HEK293 (cell line): Measurements from ENCODE around the gene CSNK2A2.

Experiments used
- BCL6B ChIP-seq: fragments of 450-650 bp; formaldehyde crosslinking; IDR thresholded peaks from 2 replicates; pipeline ENCODE4 v1.5.1; 2017; ENCODE audit warnings: missing biosample characterization, missing genetic modification characterization
- FEZF1 ChIP-seq: fragments of 450-650 bp; formaldehyde crosslinking; IDR thresholded peaks from 2 replicates; pipeline ENCODE4 v1.5.1; 2016; ENCODE audit warnings: missing biosample characterization, missing genetic modification characterization
- GFI1B ChIP-seq: fragments of 450-650 bp; formaldehyde crosslinking; IDR thresholded peaks from 2 replicates; pipeline ENCODE4 v1.5.1; 2016; ENCODE audit warnings: missing biosample characterization, missing genetic modification characterization
- INSM2 ChIP-seq: fragments of 450-650 bp; formaldehyde crosslinking; IDR thresholded peaks from 2 replicates; pipeline ENCODE4 v1.5.1; 2016; ENCODE audit warnings: missing biosample characterization, missing genetic modification characterization
- KLF10 ChIP-seq: fragments of 450-650 bp; IDR thresholded peaks from 2 replicates; pipeline ENCODE4 v1.5.1; 2018; ENCODE audit warnings: missing biosample characterization, mild to moderate bottlenecking, missing genetic modification characterization
- RBAK ChIP-seq: fragments of 450-650 bp; formaldehyde crosslinking; IDR thresholded peaks from 2 replicates; pipeline ENCODE4 v1.5.1; 2016; ENCODE audit warnings: missing biosample characterization, missing genetic modification characterization
- SALL2 ChIP-seq: fragments of 450-650 bp; formaldehyde crosslinking; IDR thresholded peaks from 2 replicates; pipeline ENCODE4 v1.5.0; 2017; ENCODE audit warnings: missing biosample characterization, mild to moderate bottlenecking, missing genetic modification characterization, borderline replicate concordance
- TCF7L2 ChIP-seq: IDR thresholded peaks from 2 replicates; pipeline ENCODE4 v1.6.1; 2011; ENCODE audit warnings: low read depth, mild to moderate bottlenecking, inconsistent platforms, low read length, moderate library complexity, borderline replicate concordance
- ZBTB20 ChIP-seq: fragments of 450-650 bp; formaldehyde crosslinking; IDR thresholded peaks from 2 replicates; pipeline ENCODE4 v1.5.1; 2016; ENCODE audit warnings: missing biosample characterization, missing genetic modification characterization
- ZBTB48 ChIP-seq: fragments of 450-650 bp; formaldehyde crosslinking; IDR thresholded peaks from 2 replicates; pipeline ENCODE4 v1.5.1; 2016; ENCODE audit warnings: missing biosample characterization, missing genetic modification characterization
- ZFP3 ChIP-seq: fragments of 450-650 bp; formaldehyde crosslinking; IDR thresholded peaks from 2 replicates; pipeline ENCODE4 v1.5.1; 2016; ENCODE audit warnings: low read depth, missing biosample characterization, missing genetic modification characterization
- ZFP37 ChIP-seq: fragments of 450-650 bp; formaldehyde crosslinking; IDR thresholded peaks from 2 replicates; pipeline ENCODE4 v1.5.1; 2016; ENCODE audit warnings: missing biosample characterization, missing genetic modification characterization
- ZIC2 ChIP-seq: fragments of 450-650 bp; formaldehyde crosslinking; IDR thresholded peaks from 2 replicates; pipeline ENCODE4 v1.5.1; 2016; ENCODE audit warnings: missing biosample characterization, missing genetic modification characterization
- ZNF2 ChIP-seq: fragments of 450-650 bp; formaldehyde crosslinking; IDR thresholded peaks from 2 replicates; pipeline ENCODE4 v1.5.1; 2016; ENCODE audit warnings: missing biosample characterization, missing genetic modification characterization
- ZNF350 ChIP-seq: fragments of 450-650 bp; formaldehyde crosslinking; IDR thresholded peaks from 2 replicates; pipeline ENCODE4 v1.5.0; 2017; ENCODE audit warnings: missing biosample characterization, mild to moderate bottlenecking, missing genetic modification characterization
- ZNF366 ChIP-seq: fragments of 450-650 bp; formaldehyde crosslinking; conservative IDR thresholded peaks from 2 replicates; pipeline ENCODE4 v1.5.1; 2016; ENCODE audit warnings: missing biosample characterization, missing genetic modification characterization
- ZNF555 ChIP-seq: fragments of 450-650 bp; formaldehyde crosslinking; conservative IDR thresholded peaks from 2 replicates; pipeline ENCODE4 v1.5.1; 2017; ENCODE audit warnings: missing biosample characterization, mild to moderate bottlenecking, missing genetic modification characterization, inconsistent platforms
- ZNF558 ChIP-seq: fragments of 450-650 bp; formaldehyde crosslinking; IDR thresholded peaks from 2 replicates; pipeline ENCODE4 v1.5.1; 2016; ENCODE audit warnings: missing biosample characterization, missing genetic modification characterization
- ZNF560 ChIP-seq: fragments of 450-650 bp; formaldehyde crosslinking; IDR thresholded peaks from 2 replicates; pipeline ENCODE4 v1.5.1; 2017; ENCODE audit warnings: missing biosample characterization, missing genetic modification characterization, borderline replicate concordance
- ZNF585B ChIP-seq: fragments of 450-650 bp; formaldehyde crosslinking; IDR thresholded peaks from 2 replicates; pipeline ENCODE4 v1.5.1; 2016; ENCODE audit warnings: missing biosample characterization, missing genetic modification characterization
- ZNF670 ChIP-seq: fragments of 450-650 bp; formaldehyde crosslinking; IDR thresholded peaks from 2 replicates; pipeline ENCODE4 v1.5.1; 2016; ENCODE audit warnings: missing biosample characterization, missing genetic modification characterization, low read depth
- ZNF701 ChIP-seq: fragments of 450-650 bp; formaldehyde crosslinking; IDR thresholded peaks from 2 replicates; pipeline ENCODE4 v1.5.1; 2016; ENCODE audit warnings: missing biosample characterization, missing genetic modification characterization
- ZNF777 ChIP-seq: fragments of 450-650 bp; formaldehyde crosslinking; IDR thresholded peaks from 2 replicates; pipeline ENCODE4 v1.5.1; 2017; ENCODE audit warnings: missing biosample characterization, missing genetic modification characterization, borderline replicate concordance
- ZSCAN5A ChIP-seq: fragments of 450-650 bp; formaldehyde crosslinking; IDR thresholded peaks from 2 replicates; pipeline ENCODE4 v1.5.1; 2016; ENCODE audit warnings: missing biosample characterization, missing genetic modification characterization
- ZXDB ChIP-seq: fragments of 450-650 bp; formaldehyde crosslinking; IDR thresholded peaks from 2 replicates; pipeline ENCODE4 v1.5.1; 2016; ENCODE audit warnings: missing biosample characterization, missing genetic modification characterization
- TF ChIP-seq, protein P1 (sequence below): fragments of 450-650 bp; formaldehyde crosslinking; IDR thresholded peaks from 2 replicates; pipeline ENCODE4 v1.5.1; 2016; ENCODE audit warnings: missing biosample characterization, missing genetic modification characterization
- TF ChIP-seq, protein P2 (sequence below): fragments of 450-650 bp; formaldehyde crosslinking; IDR thresholded peaks from 2 replicates; pipeline ENCODE4 v1.5.1; 2016; ENCODE audit warnings: missing biosample characterization, missing genetic modification characterization, low read depth
- TF ChIP-seq, protein P3 (sequence below): fragments of 450-650 bp; formaldehyde crosslinking; IDR thresholded peaks from 2 replicates; pipeline ENCODE4 v1.5.1; 2016; ENCODE audit warnings: missing biosample characterization, missing genetic modification characterization, borderline replicate concordance

Gene CSNK2A2

GRCh38 chr16:58129097-58129936 lies 68.6 kb downstream of the CSNK2A2 start, which contains the start of gene CFAP20 (continued):
- TF ChIP-seq, protein P1, sequence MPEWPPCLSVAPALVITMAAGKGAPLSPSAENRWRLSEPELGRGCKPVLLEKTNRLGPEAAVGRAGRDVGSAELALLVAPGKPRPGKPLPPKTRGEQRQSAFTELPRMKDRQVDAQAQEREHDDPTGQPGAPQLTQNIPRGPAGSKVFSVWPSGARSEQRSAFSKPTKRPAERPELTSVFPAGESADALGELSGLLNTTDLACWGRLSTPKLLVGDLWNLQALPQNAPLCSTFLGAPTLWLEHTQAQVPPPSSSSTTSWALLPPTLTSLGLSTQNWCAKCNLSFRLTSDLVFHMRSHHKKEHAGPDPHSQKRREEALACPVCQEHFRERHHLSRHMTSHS: no peak
- TF ChIP-seq ZNF701 (tag by site-specific recombination): no peak
- TF ChIP-seq ZNF350 (tag by site-specific recombination): peak; percentile 92
- TF ChIP-seq ZNF777 (tag by site-specific recombination): peak; percentile 77; the same call in 1 of the 2 replicates
- TF ChIP-seq, protein P2, sequence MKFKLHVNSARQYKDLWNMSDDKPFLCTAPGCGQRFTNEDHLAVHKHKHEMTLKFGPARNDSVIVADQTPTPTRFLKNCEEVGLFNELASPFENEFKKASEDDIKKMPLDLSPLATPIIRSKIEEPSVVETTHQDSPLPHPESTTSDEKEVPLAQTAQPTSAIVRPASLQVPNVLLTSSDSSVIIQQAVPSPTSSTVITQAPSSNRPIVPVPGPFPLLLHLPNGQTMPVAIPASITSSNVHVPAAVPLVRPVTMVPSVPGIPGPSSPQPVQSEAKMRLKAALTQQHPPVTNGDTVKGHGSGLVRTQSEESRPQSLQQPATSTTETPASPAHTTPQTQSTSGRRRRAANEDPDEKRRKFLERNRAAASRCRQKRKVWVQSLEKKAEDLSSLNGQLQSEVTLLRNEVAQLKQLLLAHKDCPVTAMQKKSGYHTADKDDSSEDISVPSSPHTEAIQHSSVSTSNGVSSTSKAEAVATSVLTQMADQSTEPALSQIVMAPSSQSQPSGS: peak; percentile 90
- TF ChIP-seq ZNF2: peak; percentile 87; the same call in 1 of the 2 replicates
- no peak for TF ChIP-seq SALL2 (tag by site-specific recombination)
- no peak for TF ChIP-seq ZNF555
- peak; percentile 72 for TF ChIP-seq ZNF366
- peak; percentile 72; the same call in 1 of the 2 replicates for TF ChIP-seq ZBTB20 (tag by site-specific recombination)
- peak; percentile 99 for TF ChIP-seq ZXDB (tag by site-specific recombination)
- peak; percentile 92 for TF ChIP-seq FEZF1 (tag by site-specific recombination)
- no peak for TF ChIP-seq RBAK (tag by site-specific recombination)
- TF ChIP-seq, protein P3, sequence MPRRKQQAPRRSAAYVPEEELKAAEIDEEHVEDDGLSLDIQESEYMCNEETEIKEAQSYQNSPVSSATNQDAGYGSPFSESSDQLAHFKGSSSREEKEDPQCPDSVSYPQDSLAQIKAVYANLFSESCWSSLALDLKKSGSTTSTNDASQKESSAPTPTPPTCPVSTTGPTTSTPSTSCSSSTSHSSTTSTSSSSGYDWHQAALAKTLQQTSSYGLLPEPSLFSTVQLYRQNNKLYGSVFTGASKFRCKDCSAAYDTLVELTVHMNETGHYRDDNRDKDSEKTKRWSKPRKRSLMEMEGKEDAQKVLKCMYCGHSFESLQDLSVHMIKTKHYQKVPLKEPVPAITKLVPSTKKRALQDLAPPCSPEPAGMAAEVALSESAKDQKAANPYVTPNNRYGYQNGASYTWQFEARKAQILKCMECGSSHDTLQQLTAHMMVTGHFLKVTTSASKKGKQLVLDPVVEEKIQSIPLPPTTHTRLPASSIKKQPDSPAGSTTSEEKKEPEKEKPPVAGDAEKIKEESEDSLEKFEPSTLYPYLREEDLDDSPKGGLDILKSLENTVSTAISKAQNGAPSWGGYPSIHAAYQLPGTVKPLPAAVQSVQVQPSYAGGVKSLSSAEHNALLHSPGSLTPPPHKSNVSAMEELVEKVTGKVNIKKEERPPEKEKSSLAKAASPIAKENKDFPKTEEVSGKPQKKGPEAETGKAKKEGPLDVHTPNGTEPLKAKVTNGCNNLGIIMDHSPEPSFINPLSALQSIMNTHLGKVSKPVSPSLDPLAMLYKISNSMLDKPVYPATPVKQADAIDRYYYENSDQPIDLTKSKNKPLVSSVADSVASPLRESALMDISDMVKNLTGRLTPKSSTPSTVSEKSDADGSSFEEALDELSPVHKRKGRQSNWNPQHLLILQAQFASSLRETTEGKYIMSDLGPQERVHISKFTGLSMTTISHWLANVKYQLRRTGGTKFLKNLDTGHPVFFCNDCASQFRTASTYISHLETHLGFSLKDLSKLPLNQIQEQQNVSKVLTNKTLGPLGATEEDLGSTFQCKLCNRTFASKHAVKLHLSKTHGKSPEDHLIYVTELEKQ (tag by site-specific recombination): peak; percentile 81; the same call in 1 of the 2 replicates
- TF ChIP-seq GFI1B (tag by site-specific recombination): 0 out of 2 replicates have a peak, but pooled peaks have one; percentile 3
- 0 out of 2 replicates have a peak, but pooled peaks have one; percentile 55 for TF ChIP-seq ZFP37
- TF ChIP-seq ZFP3 (tag by site-specific recombination): no peak; the same call in 1 of the 2 replicates
- TF ChIP-seq ZNF560: no peak
- no peak for TF ChIP-seq ZNF670 (tag by site-specific recombination)
- peak; percentile 64; the same call in 1 of the 2 replicates for TF ChIP-seq TCF7L2
- TF ChIP-seq ZBTB48 (tag by site-specific recombination): no peak
- peak; percentile 90 for TF ChIP-seq INSM2 (tag by site-specific recombination)
- TF ChIP-seq KLF10 (tag by site-specific recombination): peak; percentile 95
- TF ChIP-seq ZNF585B: no peak
- no peak for TF ChIP-seq BCL6B (tag by site-specific recombination)
- TF ChIP-seq ZIC2 (tag by site-specific recombination): peak; percentile 89
- TF ChIP-seq ZNF558 (tag by site-specific recombination): no peak
- TF ChIP-seq ZSCAN5A (tag by site-specific recombination): no peak; the same call in 1 of the 2 replicates
